HG03066 (cell line): Measurements from ENCODE around the gene TGFBR2.
"Not testable (repeated sequence)": the region's sequence is repeated elsewhere in the genome, so short reads cannot be mapped to it uniquely, and the experiment has no call there.

Experiments used
- ATAC-seq: cut with Tn5 transposase; IDR thresholded peaks from one replicate; pipeline ENCODE4 v1.9.1; 2021; ENCODE audit warnings: low read depth; ENCODE audit not compliant: unreplicated experiment

Gene TGFBR2

GRCh38 chr3:30617653-30618052 is 11.3 kb downstream of the TGFBR2 start:
- ATAC-seq, result no peak

GRCh38 chr3:30618526-30618925 is 12.1 kb downstream of the TGFBR2 start:
- no peak for ATAC-seq

- no peak for ATAC-seq
Observed at GRCh38 chr3:30619318-30619717, 12.9 kb downstream of the TGFBR2 start.

- ATAC-seq, result no peak
Observed at GRCh38 chr3:30620402-30621360, 14.3 kb downstream of the TGFBR2 start.

GRCh38 chr3:30621576-30621975 is 15.2 kb downstream of the TGFBR2 start:
- no peak for ATAC-seq

GRCh38 chr3:30622047-30622545 is 15.7 kb downstream of the TGFBR2 start:
- no peak for ATAC-seq

- no peak for ATAC-seq
Observed at GRCh38 chr3:30622790-30623189, 16.4 kb downstream of the TGFBR2 start.

- ATAC-seq, result no peak
Observed at GRCh38 chr3:30623351-30623750, 16.9 kb downstream of the TGFBR2 start.

- not testable (repeated sequence) for ATAC-seq
Observed at GRCh38 chr3:30624480-30624879, 18.1 kb downstream of the TGFBR2 start.

GRCh38 chr3:30625541-30626438 is 19.4 kb downstream of the TGFBR2 start:
- no peak for ATAC-seq

GRCh38 chr3:30626443-30627180 is 20.2 kb downstream of the TGFBR2 start:
- no peak for ATAC-seq

- no peak for ATAC-seq
Observed at GRCh38 chr3:30628205-30628900, 22.0 kb downstream of the TGFBR2 start.

GRCh38 chr3:30628901-30629590 is 22.6 kb downstream of the TGFBR2 start:
- no peak for ATAC-seq

- no peak for ATAC-seq
Observed at GRCh38 chr3:30629746-30630145, 23.3 kb downstream of the TGFBR2 start.

- ATAC-seq, result no peak
Observed at GRCh38 chr3:30630238-30631030, 24.0 kb downstream of the TGFBR2 start.

- no peak for ATAC-seq
Observed at GRCh38 chr3:30631243-30631904, 25.0 kb downstream of the TGFBR2 start.

GRCh38 chr3:30632065-30632464 is 25.7 kb downstream of the TGFBR2 start:
- ATAC-seq, result no peak

- ATAC-seq, result no peak
Observed at GRCh38 chr3:30632521-30632920, 26.1 kb downstream of the TGFBR2 start.
